ENCODE results near the gene MARS1.
A peak's percentile ranks its signal among the peaks of the same experiment; 100 is the strongest.

DNA sequence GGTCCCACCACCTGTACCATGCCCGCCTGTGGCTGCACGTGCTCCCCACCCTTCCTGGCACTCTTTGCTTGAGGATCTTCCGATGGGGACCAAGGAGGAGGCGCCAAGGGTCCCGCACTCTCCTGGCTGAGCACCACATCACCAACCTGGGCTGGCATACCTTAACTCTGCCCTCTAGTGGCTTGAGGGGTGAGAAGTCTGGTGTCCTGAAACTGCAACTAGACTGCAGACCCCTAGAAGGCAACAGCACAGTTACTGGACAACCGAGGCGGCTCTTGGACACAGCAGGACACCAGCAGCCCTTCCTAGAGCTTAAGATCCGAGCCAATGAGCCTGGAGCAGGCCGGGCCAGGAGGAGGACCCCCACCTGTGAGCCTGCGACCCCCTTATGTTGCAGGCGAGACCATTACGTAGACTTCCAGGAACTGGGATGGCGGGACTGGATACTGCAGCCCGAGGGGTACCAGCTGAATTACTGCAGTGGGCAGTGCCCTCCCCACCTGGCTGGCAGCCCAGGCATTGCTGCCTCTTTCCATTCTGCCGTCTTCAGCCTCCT is 31.6 kb upstream of the MARS1 start:
- TF ChIP-seq, protein P1, sequence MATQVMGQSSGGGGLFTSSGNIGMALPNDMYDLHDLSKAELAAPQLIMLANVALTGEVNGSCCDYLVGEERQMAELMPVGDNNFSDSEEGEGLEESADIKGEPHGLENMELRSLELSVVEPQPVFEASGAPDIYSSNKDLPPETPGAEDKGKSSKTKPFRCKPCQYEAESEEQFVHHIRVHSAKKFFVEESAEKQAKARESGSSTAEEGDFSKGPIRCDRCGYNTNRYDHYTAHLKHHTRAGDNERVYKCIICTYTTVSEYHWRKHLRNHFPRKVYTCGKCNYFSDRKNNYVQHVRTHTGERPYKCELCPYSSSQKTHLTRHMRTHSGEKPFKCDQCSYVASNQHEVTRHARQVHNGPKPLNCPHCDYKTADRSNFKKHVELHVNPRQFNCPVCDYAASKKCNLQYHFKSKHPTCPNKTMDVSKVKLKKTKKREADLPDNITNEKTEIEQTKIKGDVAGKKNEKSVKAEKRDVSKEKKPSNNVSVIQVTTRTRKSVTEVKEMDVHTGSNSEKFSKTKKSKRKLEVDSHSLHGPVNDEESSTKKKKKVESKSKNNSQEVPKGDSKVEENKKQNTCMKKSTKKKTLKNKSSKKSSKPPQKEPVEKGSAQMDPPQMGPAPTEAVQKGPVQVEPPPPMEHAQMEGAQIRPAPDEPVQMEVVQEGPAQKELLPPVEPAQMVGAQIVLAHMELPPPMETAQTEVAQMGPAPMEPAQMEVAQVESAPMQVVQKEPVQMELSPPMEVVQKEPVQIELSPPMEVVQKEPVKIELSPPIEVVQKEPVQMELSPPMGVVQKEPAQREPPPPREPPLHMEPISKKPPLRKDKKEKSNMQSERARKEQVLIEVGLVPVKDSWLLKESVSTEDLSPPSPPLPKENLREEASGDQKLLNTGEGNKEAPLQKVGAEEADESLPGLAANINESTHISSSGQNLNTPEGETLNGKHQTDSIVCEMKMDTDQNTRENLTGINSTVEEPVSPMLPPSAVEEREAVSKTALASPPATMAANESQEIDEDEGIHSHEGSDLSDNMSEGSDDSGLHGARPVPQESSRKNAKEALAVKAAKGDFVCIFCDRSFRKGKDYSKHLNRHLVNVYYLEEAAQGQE (IDR thresholded peaks at IDR 0.05; ENCODE audit: insufficient read depth in 1 of 2, low read depth in 2 of 2, low read length in 1 of 2): no peak
- TF ChIP-seq SIN3A (IDR thresholded peaks at IDR 0.05; ENCODE audit: borderline replicate concordance, insufficient read depth, low read depth, low read length): no peak
- TF ChIP-seq, protein P2, sequence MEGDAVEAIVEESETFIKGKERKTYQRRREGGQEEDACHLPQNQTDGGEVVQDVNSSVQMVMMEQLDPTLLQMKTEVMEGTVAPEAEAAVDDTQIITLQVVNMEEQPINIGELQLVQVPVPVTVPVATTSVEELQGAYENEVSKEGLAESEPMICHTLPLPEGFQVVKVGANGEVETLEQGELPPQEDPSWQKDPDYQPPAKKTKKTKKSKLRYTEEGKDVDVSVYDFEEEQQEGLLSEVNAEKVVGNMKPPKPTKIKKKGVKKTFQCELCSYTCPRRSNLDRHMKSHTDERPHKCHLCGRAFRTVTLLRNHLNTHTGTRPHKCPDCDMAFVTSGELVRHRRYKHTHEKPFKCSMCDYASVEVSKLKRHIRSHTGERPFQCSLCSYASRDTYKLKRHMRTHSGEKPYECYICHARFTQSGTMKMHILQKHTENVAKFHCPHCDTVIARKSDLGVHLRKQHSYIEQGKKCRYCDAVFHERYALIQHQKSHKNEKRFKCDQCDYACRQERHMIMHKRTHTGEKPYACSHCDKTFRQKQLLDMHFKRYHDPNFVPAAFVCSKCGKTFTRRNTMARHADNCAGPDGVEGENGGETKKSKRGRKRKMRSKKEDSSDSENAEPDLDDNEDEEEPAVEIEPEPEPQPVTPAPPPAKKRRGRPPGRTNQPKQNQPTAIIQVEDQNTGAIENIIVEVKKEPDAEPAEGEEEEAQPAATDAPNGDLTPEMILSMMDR (IDR thresholded peaks at IDR 0.05): peak; percentile 89
